H9 (cell line): Measurements from ENCODE around the gene VASH2. TPM values are rescaled to one million over a fixed set of nuclear protein-coding genes. Genes with fewer than 3 reads are reported as not detected.

Experiments used
- DNase-seq: peaks from one replicate; pipeline ENCODE4 v3.0.0-alpha.2; 2017
- H2AFZ ChIP-seq: one replicate; pipeline ENCODE4 v1.6.1; 2013; ENCODE audit warnings: mild to moderate bottlenecking, low read length, control low read depth, moderate library complexity
- H2AK5ac ChIP-seq: 2 replicates; pipeline ENCODE4 v1.6.1; 2013; ENCODE audit warnings: low read length, control low read depth, mixed read lengths; ENCODE audit not compliant: insufficient read length
- H2BK120ac ChIP-seq: one replicate; pipeline ENCODE4 v1.6.1; 2013; ENCODE audit warnings: low read depth, mild to moderate bottlenecking, low read length, control low read depth, inconsistent platforms; ENCODE audit not compliant: poor library complexity, severe bottlenecking
- H2BK12ac ChIP-seq: 2 replicates; pipeline ENCODE4 v1.6.1; 2013; ENCODE audit warnings: low read length, control low read depth, mixed read lengths, low read depth; ENCODE audit not compliant: insufficient read length
- H2BK15ac ChIP-seq: 2 replicates; pipeline ENCODE4 v1.6.1; 2013; ENCODE audit warnings: low read depth, low read length, control low read depth
- H2BK20ac ChIP-seq: one replicate; pipeline ENCODE4 v1.6.1; 2013; ENCODE audit warnings: low read depth, mild to moderate bottlenecking, low read length, control low read depth, inconsistent platforms; ENCODE audit not compliant: poor library complexity, severe bottlenecking
- H2BK5ac ChIP-seq: 2 replicates; pipeline ENCODE4 v1.6.1; 2013; ENCODE audit warnings: low read length, control low read depth, mixed read lengths; ENCODE audit not compliant: insufficient read length
- H3K14ac ChIP-seq: 2 replicates; pipeline ENCODE4 v1.6.1; 2013; ENCODE audit warnings: low read length, control low read depth; ENCODE audit not compliant: insufficient read depth
- H3K18ac ChIP-seq: 2 replicates; pipeline ENCODE4 v1.6.1; 2013; ENCODE audit warnings: low read depth, mild to moderate bottlenecking, mixed read lengths, low read length, control low read depth; ENCODE audit not compliant: insufficient read length
- H3K23ac ChIP-seq: 2 replicates; pipeline ENCODE4 v1.6.1; 2013; ENCODE audit warnings: low read length, control low read depth, mixed read lengths, low read depth; ENCODE audit not compliant: insufficient read length
- H3K23me2 ChIP-seq: 2 replicates; pipeline ENCODE4 v1.6.1; 2013; ENCODE audit warnings: low read depth, mild to moderate bottlenecking, mixed read lengths, low read length, control low read depth; ENCODE audit not compliant: insufficient read length, poor library complexity, severe bottlenecking
- H3K27ac ChIP-seq: 2 replicates; pipeline ENCODE4 v1.5.1; 2013; ENCODE audit warnings: low read length, control low read depth, mixed read lengths, low read depth; ENCODE audit not compliant: insufficient read length
- H3K27me3 ChIP-seq: 2 replicates; pipeline ENCODE4 v1.6.1; 2013; ENCODE audit warnings: low read length, control low read depth, inconsistent platforms; ENCODE audit not compliant: insufficient read depth
- H3K4ac ChIP-seq: 2 replicates; pipeline ENCODE4 v1.6.1; 2013; ENCODE audit warnings: low read depth, mild to moderate bottlenecking, control low read depth, inconsistent platforms, low read length, moderate library complexity
- H3K4me1 ChIP-seq: 2 replicates; pipeline ENCODE4 v1.6.1; 2013; ENCODE audit warnings: low read length, control low read depth, inconsistent platforms; ENCODE audit not compliant: insufficient read depth
- H3K4me2 ChIP-seq: 2 replicates; pipeline ENCODE4 v1.6.1; 2013; ENCODE audit warnings: low read length, control low read depth, mixed read lengths; ENCODE audit not compliant: insufficient read length, insufficient read depth
- H3K56ac ChIP-seq: 2 replicates; pipeline ENCODE4 v1.6.1; 2013; ENCODE audit warnings: low read depth, mild to moderate bottlenecking, mixed read lengths, low read length, control low read depth; ENCODE audit not compliant: insufficient read length
- H3K79me1 ChIP-seq: 2 replicates; pipeline ENCODE4 v1.6.1; 2013; ENCODE audit warnings: low read depth, mild to moderate bottlenecking, moderate library complexity, low read length, control low read depth, inconsistent platforms; ENCODE audit not compliant: insufficient read depth, poor library complexity, severe bottlenecking
- H3K79me2 ChIP-seq: 2 replicates; pipeline ENCODE4 v1.6.1; 2013; ENCODE audit warnings: low read length, control low read depth, inconsistent platforms; ENCODE audit not compliant: insufficient read depth
- H3K9ac ChIP-seq: 2 replicates; pipeline ENCODE4 v1.6.1; 2013; ENCODE audit warnings: low read length, control low read depth, mixed read lengths; ENCODE audit not compliant: insufficient read length; ENCODE audit errors: extremely low read depth
- H3K9me3 ChIP-seq: one replicate; pipeline ENCODE4 v1.6.1; 2013; ENCODE audit warnings: low read depth, low read length, inconsistent platforms; ENCODE audit not compliant: control insufficient read depth
- H3T11ph ChIP-seq: one replicate; pipeline ENCODE4 v1.6.1; 2013; ENCODE audit warnings: mild to moderate bottlenecking, low read length, control low read depth, inconsistent platforms
- H4K20me1 ChIP-seq: one replicate; pipeline ENCODE4 v1.6.1; 2013; ENCODE audit not compliant: control insufficient read depth, insufficient read length, insufficient read depth
- H4K5ac ChIP-seq: 2 replicates; pipeline ENCODE4 v1.6.1; 2013; ENCODE audit warnings: low read depth, mild to moderate bottlenecking, mixed read lengths, low read length, control low read depth; ENCODE audit not compliant: insufficient read length
- H4K8ac ChIP-seq: replicated peaks from 2 replicates; pipeline ENCODE4 v1.6.1; 2013; ENCODE audit warnings: low read length, control low read depth, mixed read lengths, low read depth; ENCODE audit not compliant: insufficient read length
- H4K91ac ChIP-seq: 2 replicates; pipeline ENCODE4 v1.6.1; 2013; ENCODE audit warnings: low read depth, mild to moderate bottlenecking, moderate library complexity, mixed read lengths, low read length, control low read depth; ENCODE audit not compliant: insufficient read length
- H3K27ac Mint-ChIP-seq, 3 experiments: 2 replicates in 2 of 3; 3 replicates in 1 of 3; pipeline ENCODE4 v1.8.0; 2020 to 2021; ENCODE audit warnings: mixed read lengths in 3 of 3, mild to moderate bottlenecking in 1 of 3, moderate library complexity in 1 of 3
- H3K27me3 Mint-ChIP-seq: 2 replicates; pipeline ENCODE4 v1.8.0; 2021; ENCODE audit warnings: low read depth, mild to moderate bottlenecking, moderate library complexity, mixed read lengths
- H3K36me3 Mint-ChIP-seq, 3 experiments: 2 replicates in 2 of 3; 3 replicates in 1 of 3; pipeline ENCODE4 v1.8.0; 2020 to 2021; ENCODE audit warnings: low read depth in 3 of 3, mixed read lengths in 3 of 3; ENCODE audit not compliant: insufficient read depth in 1 of 3
- H3K4me1 Mint-ChIP-seq, 2 experiments: 2 replicates each; pipeline ENCODE4 v1.8.0; 2020; ENCODE audit warnings: mixed read lengths in 2 of 2
- H3K4me3 Mint-ChIP-seq, 2 experiments: 2 replicates in 1 of 2; 3 replicates in 1 of 2; pipeline ENCODE4 v1.8.0; 2020 to 2021; ENCODE audit warnings: mild to moderate bottlenecking in 2 of 2, mixed read lengths in 2 of 2, moderate library complexity in 1 of 2
- H3K9me3 Mint-ChIP-seq, 2 experiments: 2 replicates in 1 of 2; 3 replicates in 1 of 2; pipeline ENCODE4 v1.8.0; 2020; ENCODE audit warnings: mild to moderate bottlenecking in 2 of 2, mixed read lengths in 2 of 2, moderate library complexity in 1 of 2
- WGBS: extraction: QIAGEN DNeasy Blood & Tissue Kit; methylation state at CpG from one replicate; pipeline ENCODE4 v1.1.7; 2013; ENCODE audit warnings: missing lambda C conversion rate, low lambda C conversion rate, mixed read lengths; ENCODE audit not compliant: insufficient read length; ENCODE audit errors: extremely low coverage; 5-methylcytosine and 5-hydroxymethylcytosine counted together
- total RNA-seq: library from RNA; stranded (reverse); gene quantifications from 2 replicates; pipeline ENCODE4 v1.2.1, GENCODE V29; 2021
- TF ChIP-seq, protein P1 (sequence below): fragments of 200-600 bp; sonication (generic); conservative IDR thresholded peaks from 3 replicates; pipeline ENCODE4 v1.8.0; 2021; ENCODE audit warnings: antibody characterized with exemption, mild to moderate bottlenecking

Gene VASH2
- total RNA-seq, 1 experiment from 2014 or later = 76.1 TPM

DNA sequence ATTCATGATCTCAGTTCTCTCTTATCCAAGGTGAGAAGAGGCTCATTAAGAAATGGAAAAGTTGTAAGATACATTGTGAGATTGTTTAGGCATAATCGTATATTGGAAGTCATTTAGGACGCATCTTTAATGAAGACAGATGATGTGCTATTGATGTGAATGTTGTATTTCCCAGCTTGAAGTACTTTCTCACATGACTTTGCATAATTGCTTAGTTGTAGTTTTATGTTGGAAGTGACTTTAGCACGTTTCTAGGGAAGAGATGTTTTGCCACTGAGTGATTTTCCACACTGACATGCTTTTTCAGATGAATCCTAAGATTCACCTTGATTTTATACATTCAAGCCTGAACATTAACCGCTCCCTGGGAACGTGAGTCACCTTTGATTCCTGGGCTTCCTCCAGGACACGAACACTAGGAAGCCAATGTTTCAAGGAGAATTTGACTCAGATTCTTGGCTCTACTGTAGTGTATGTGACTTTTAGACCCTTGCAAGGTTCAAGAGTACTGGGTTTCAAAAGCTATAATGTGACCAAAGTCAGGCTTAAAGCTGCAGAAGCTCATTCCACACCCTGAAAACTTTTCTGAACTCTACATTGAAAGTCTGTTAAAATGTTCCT lies 37.5 kb downstream of the VASH2 start:
- WGBS = no CpG with 5 or more reads among the region's 6 CpGs
- Histone ChIP-seq H3K4me2 (no peak overlapping the region), H3K27ac (no peak overlapping the region), H3K23me2 (no peaks in the 10 kb centered on the region), H4K5ac (no peak overlapping the region), H4K20me1 (no peaks in the 10 kb centered on the region), H2AK5ac (no peak overlapping the region), H2BK20ac (no peak overlapping the region), H2BK5ac (no peak overlapping the region), H2BK120ac (no peak overlapping the region), H2AFZ (no peak overlapping the region), H3K56ac (no peak overlapping the region), H3K14ac (no peak overlapping the region), H3K9me3 (no peaks in the 10 kb centered on the region), H3K4me1 (no peaks in the 10 kb centered on the region), H3K27me3 (no peaks in the 10 kb centered on the region), H2BK15ac (no peak overlapping the region), H4K91ac (no peak overlapping the region), H2BK12ac (no peak overlapping the region), H3K79me1 (no peaks in the 10 kb centered on the region), H3T11ph (no peak overlapping the region), H4K8ac (no peak overlapping the region), H3K9ac (no peak overlapping the region), H3K23ac (no peak overlapping the region), H3K18ac (no peak overlapping the region), H3K4ac (no peak overlapping the region), H3K79me2 (no peaks in the 10 kb centered on the region)
- Mint-ChIP-seq H3K9me3 (no peaks in the 10 kb centered on the region), H3K4me1 (peaks cover 0 to 7% of the 10 kb centered on the region in 2 experiments; a peak in 1 of 4 replicates), H3K27ac (peak overlapping the region in 1 of 3 experiments; percentile 53; a peak in 3 of 7 replicates), H3K36me3 (peaks cover 42 to 75% (median 54%) of the 10 kb centered on the region in 3 experiments; a peak in 6 of 7 replicates), H3K27me3 (no peaks in the 10 kb centered on the region), H3K4me3 (no peak overlapping the region)
- TF ChIP-seq, protein P1, sequence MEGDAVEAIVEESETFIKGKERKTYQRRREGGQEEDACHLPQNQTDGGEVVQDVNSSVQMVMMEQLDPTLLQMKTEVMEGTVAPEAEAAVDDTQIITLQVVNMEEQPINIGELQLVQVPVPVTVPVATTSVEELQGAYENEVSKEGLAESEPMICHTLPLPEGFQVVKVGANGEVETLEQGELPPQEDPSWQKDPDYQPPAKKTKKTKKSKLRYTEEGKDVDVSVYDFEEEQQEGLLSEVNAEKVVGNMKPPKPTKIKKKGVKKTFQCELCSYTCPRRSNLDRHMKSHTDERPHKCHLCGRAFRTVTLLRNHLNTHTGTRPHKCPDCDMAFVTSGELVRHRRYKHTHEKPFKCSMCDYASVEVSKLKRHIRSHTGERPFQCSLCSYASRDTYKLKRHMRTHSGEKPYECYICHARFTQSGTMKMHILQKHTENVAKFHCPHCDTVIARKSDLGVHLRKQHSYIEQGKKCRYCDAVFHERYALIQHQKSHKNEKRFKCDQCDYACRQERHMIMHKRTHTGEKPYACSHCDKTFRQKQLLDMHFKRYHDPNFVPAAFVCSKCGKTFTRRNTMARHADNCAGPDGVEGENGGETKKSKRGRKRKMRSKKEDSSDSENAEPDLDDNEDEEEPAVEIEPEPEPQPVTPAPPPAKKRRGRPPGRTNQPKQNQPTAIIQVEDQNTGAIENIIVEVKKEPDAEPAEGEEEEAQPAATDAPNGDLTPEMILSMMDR = no peak
- DNase-seq = no peak
